HuH-7 (cell line): ENCODE results near the gene NPBWR2.

Experiments used
- DNase-seq: peaks from one replicate; pipeline ENCODE4 v3.0.0; 2011; ENCODE audit warnings: low spot score

The NPBWR2 gene

DNA sequence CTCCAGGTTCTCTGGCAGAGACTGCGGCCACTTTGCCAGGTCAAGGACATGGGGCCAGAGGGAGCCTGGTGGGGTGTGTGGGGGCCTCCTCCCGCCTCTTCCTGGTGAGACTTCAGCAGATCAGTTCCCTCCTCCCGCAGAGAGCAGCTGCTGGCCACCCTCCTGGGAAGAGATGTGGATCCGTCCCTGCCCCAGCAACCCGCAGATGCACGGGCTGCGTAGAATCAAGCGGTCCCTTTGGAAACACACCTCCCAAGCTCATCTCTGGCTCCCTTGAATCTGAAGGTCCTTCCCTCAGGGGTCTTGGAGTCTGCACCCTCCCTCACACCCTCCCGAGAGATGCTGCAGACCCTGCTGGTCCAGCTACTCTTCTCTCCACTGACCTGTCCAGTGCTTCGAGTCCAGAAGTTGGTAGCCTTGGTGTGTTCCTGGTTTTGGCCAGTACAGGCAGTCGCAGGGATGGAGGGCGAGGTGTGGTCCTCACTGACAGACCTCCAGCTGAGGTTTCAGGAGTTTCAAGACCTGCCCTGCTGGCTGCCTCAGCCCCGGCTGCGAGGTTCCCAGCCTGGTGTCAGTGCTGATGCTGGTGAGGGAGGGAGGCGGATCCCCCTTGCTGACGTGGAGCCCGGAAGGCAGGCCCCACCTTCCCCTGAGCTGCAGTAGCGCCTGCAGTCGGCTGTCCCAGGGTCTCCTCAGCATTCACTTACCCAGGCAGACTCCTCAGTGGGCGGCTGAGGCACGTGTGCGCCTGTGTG is at the start of gene NPBWR2:
NPBWR2 (minus strand) TSS at position 585 of the 755 bp plus-strand sequence. CDS start 734 bp downstream, outside the sequence.
- no peak for DNase-seq

- no peak for DNase-seq
Measured at GRCh38 chr20:64156136-64156885, 48.9 kb upstream of the NPBWR2 start.

- no peak for DNase-seq
Measured at GRCh38 chr20:64155258-64156135, 48.1 kb upstream of the NPBWR2 start.

- no peak for DNase-seq
Measured at GRCh38 chr20:64154590-64155257, 47.4 kb upstream of the NPBWR2 start.

DNA sequence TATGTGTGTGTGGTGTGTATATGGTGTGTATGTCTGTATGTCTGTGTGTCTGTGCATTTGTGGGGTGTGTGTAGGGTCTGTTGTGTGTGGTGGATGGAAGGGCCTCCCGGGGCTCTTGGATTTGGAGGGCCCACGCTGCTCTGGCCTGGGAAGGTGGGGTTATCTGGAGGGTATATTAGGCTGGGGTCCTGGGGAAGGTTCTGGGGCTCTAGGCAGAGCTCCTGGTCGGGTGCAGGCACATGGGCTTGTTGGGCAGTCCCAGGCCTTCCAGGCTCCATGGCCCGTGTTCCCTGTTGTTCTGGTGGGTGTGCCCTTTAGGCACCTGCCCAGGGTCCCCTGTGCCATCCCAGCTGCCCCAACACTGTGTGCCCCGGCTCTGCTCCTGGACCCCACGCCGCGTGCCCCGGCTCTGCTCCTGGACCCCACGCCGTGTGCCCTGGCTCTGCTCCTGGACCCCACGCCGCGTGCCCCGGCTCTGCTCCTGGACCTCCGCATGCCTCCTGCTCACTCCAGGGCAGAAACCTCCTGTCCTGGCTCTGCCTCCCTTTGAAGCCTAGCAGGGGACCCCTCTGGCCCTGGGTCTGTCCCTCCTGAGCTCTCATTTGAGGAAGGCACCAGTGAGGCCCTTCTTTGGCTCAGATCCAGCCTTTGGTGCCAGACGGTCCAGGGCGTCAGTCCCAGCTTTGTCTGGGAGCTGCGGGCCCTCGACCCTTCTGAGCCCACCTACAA is 46.7 kb upstream of the NPBWR2 start:
- no peak for DNase-seq

DNA sequence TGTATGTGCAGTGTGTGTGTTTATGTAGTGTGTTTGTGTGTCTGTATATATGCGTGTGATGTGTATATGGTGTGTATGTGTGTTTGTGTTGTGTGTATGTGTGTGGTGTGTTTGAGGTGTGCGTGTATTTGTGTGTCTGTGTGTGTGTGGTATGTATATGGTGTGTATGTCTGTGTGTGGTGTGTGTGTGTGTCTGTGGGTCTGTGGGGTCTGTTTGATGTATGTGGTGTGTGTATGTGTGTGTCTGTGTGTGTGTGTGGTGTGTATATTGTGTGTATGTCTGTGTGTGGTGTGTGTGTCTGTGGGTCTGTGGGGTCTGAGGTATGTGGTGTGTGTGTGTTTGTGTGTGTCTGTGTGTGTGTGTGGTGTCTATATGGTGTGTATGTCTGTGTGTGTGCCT is 46.0 kb upstream of the NPBWR2 start:
- no peak for DNase-seq

DNA sequence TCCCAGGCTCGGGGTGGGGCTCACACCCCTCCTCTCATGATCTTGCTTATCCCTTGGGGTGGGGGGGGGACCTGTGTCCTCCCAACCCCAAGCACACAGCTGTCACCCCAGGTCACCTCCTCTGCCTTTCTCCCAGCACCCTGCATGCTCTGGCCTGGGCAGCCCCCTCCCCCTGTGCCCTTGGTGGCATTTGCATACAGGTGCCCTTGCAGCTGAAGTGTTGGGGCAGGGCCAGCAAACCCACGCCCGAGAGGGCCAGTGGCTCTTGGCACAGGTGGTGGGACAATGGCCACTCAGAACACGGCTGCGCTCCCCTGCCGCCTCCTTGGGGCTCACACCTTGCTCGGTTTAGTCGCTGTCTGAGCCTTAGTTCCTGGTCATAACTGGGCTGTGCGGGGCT is 45.5 kb upstream of the NPBWR2 start:
- DNase-seq = no peak

DNA sequence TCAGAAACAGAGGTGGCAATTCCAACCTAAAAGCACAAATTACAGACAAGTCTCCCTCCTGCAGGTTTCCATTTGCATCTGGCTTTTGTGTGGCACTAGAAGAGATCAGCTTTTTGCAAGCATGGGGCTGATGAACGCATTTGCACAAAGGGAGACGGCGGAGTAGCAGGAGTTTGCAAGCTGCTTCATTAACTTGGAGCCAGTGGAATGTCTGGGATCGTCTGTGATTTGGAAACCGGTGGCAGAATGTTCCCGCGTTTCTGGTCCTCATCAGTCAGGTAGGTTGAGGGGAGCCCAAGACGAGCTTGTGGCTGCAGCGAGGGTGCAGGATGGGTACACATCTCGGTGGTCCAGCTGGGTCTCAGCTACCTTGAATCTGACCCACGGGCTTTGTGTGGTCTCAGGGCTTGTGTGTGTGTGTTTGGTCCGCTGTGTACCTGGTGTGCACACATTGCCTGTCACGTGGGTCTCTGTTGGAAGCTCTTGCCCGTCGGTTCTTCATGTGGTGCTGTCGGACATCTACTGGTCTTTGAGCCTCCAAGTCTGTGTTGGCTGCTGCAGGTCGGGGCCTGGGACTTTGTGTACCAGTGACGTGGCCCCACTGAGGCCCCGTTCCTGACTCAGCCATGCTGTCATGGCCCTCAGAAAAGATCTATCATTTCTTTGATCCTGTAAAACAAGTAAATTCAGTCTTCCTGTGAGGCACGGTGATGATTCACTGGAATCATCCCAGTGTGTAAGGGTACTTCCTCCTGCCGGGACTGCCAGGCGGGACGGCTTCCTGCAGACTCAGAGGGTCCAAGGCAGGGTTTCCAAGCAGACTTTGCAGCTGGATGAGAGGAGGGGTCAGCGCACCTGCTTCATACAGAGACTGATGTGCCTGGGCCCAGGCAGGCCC is 44.5 kb upstream of the NPBWR2 start:
- no peak for DNase-seq

GRCh38 chr20:64150756-64151632 is 43.6 kb upstream of the NPBWR2 start:
- DNase-seq = no peak

DNA sequence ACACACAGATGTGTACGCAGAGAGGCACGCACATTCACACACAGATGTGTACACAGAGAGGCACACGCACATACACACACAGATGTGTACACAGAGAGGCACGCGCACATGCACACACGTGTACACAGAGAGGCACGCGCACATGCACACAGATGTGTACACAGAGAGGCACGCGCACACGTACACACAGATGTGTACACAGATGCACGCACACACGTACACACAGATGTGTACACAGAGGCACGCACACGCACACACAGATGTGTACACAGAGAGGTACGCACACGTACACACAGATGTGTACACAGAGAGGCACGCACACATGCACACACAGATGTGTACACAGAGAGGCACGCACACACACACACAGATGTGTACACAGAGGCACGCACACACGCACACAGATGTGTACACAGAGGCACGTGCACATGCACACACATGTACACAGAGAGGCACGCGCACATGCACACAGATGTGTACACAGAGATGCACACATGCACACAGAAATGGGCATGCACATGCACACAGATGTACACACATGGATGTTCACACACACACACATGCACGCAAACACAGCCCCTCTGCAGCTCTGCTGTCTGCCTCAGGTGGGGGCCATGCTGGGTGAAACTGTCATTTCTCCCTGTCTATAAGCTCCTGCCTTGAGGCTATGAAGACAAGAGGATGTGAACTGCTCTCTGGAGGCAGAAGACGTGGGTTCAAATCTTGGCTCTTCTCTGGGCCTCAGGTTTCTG is 42.6 kb upstream of the NPBWR2 start:
- DNase-seq = no peak

- DNase-seq = no peak
Measured at GRCh38 chr20:64149141-64149540, 41.8 kb upstream of the NPBWR2 start.

DNA sequence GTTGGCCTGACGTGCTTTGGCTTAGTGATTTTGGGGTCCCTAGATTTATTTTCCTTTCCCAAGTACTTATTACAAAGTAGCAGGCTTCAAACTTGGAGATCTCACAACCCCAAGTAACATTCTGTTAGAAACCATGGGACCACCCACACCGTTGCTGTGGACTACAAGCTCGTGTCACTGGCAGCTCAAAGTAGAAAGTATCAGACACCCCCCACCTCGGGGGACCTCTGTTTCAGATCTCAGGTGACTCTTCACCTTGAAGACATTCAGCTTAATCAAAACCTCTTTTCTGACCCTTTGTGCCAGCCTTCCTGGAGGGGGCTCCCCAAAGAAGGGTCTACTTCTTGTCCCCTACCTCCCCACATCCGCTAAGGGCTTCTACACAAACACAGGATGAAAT is 41.2 kb upstream of the NPBWR2 start:
- no peak for DNase-seq

GRCh38 chr20:64146936-64147477 is 39.6 kb upstream of the NPBWR2 start:
- no peak for DNase-seq

GRCh38 chr20:64146301-64146935 is 39.1 kb upstream of the NPBWR2 start:
- DNase-seq = no peak

GRCh38 chr20:64145458-64146300 is 38.3 kb upstream of the NPBWR2 start:
- DNase-seq = no peak

GRCh38 chr20:64144144-64144912 is 37.0 kb upstream of the NPBWR2 start:
- DNase-seq = no peak
